Activated T-cell treated with anti-CD3 and anti-CD28 coated beads, Interleukin-2, amount 50 U/mL, for 4 hours (primary cell): ENCODE measurements around the gene SLC22A4. TPM values are rescaled to one million over a fixed set of nuclear protein-coding genes. Genes with fewer than 3 reads are reported as not detected.

ENCODE experiments used
- ATAC-seq, 2 donors: fragments of 200-7000 bp; cut with Tn5 transposase; one replicate each; pipeline ENCODE4 v1.10.0; 2021
- DNase-seq: peaks from one replicate; pipeline ENCODE4 v3.0.0-alpha.2; 2020
- H3K27me3 Mint-ChIP-seq: one replicate; pipeline ENCODE4 v1.8.0; 2021; ENCODE audit warnings: low read depth, mixed read lengths
- H3K36me3 Mint-ChIP-seq: one replicate; pipeline ENCODE4 v1.8.0; 2022; ENCODE audit warnings: mixed read lengths; ENCODE audit not compliant: insufficient read depth
- H3K4me1 Mint-ChIP-seq: one replicate; pipeline ENCODE4 v1.8.0; 2021; ENCODE audit warnings: low read depth, mixed read lengths
- H3K4me3 Mint-ChIP-seq: one replicate; pipeline ENCODE4 v1.8.0; 2021; ENCODE audit warnings: mild to moderate bottlenecking, moderate library complexity, mixed read lengths
- H3K9me3 Mint-ChIP-seq: one replicate; pipeline ENCODE4 v1.8.0; 2021; ENCODE audit warnings: mixed read lengths
- total RNA-seq, 3 donors: library from RNA; stranded (reverse); gene quantifications; one replicate each; pipeline ENCODE4 v1.2.1, GENCODE V29; 2021

SLC22A4 gene
- total RNA-seq, 3 donors from 2014 or later: 1.4 to 2.8 (median 1.8) TPM

- H3K27me3 Mint-ChIP-seq: no peaks in the 10 kb centered on the region
- H3K9me3 Mint-ChIP-seq: no peaks in the 10 kb centered on the region
- H3K36me3 Mint-ChIP-seq: peaks cover 26% of the 10 kb centered on the region
- no peak overlapping the region for H3K4me3 Mint-ChIP-seq
- DNase-seq (no peak), ATAC-seq (no peak)
- H3K4me1 Mint-ChIP-seq: no peaks in the 10 kb centered on the region
These were observed 60.4 kb downstream of the SLC22A4 start for GRCh38 chr5:132354381-132355139.

DNA sequence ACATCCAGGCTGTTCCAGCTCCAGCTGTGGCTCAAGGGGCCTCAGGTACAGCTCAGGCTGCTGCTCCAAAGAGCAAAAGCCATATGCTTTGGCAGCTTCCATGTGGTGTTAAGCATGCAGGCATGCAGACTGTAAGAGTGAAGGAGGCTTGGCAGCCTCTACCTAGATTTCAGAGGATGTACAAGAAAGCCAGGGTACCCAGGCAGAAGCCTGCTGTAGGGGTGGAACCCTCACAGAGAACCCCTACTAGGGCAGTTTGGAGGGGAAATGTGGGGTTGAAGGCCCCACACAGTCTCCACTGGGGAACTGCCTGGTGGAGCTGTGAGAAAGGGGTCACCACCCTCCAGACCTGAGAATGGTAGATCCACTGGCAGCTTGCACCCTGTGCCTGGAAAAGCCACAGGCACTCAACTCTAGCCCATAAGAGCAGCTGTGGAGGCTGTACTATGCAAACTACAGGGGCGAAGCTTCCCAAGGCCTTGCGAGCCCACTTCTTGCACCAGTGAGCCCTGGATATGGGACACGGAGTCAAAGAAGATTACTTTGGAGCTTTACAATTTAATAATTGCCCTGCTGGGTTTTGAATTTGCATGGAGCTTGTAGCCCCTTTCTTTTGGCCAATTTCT is 61.1 kb downstream of the SLC22A4 start:
- Mint-ChIP-seq H3K4me3 (no peak overlapping the region), H3K9me3 (no peaks in the 10 kb centered on the region), H3K4me1 (no peaks in the 10 kb centered on the region)

DNA sequence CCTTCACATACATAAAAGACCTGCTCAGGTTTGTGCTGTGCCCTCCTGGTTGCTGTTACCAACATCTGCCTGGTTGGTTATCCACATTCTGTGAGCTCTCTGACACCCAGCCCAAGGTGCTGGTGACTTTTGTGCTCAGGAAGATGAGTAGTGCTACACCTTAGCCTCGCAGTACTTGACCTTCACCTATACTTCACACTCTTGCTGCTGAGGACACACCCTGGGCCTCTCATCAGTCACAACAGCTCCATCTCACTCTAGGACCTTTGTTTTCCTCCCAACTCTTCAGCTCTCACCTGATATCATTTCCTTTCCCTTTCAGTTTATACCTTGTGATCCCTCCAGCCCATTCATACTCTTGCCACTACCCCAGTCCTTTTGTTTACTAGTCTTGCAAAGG is 64.6 kb downstream of the SLC22A4 start:
- H3K9me3 Mint-ChIP-seq: no peaks in the 10 kb centered on the region

More for the DNA sequence above, 61.1 kb downstream of the SLC22A4 start:
- ATAC-seq (no peak), DNase-seq (no peak)
- Mint-ChIP-seq H3K36me3 (peaks cover 22% of the 10 kb centered on the region), H3K27me3 (no peaks in the 10 kb centered on the region)

DNA sequence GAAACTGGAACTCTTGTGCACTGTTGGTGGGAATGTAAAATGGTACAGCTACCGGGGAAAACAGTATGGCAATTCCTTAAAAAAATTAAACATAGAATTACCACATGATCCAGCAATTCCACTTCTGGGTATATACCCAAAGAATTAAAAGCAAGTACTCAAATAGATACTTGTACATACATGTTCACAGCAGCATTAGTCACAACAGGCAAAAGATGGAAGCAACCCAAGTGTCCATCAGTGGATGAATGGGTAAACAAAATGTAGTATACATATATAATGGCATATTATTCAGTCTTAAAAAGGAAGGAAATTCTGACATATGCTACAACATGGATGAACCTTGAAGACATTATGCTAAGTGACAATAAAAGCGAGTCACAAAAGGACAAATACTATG is 67.9 kb downstream of the SLC22A4 start:
- DNase-seq (no peak), ATAC-seq (no peak)
- peaks cover 18% of the 10 kb centered on the region for H3K36me3 Mint-ChIP-seq
- H3K27me3 Mint-ChIP-seq: no peaks in the 10 kb centered on the region
- H3K4me3 Mint-ChIP-seq: no peak overlapping the region
- H3K9me3 Mint-ChIP-seq: no peaks in the 10 kb centered on the region
- H3K4me1 Mint-ChIP-seq: no peaks in the 10 kb centered on the region

More for the DNA sequence above, 64.6 kb downstream of the SLC22A4 start:
- H3K36me3 Mint-ChIP-seq: peaks cover 22% of the 10 kb centered on the region
- no peak for DNase-seq
- ATAC-seq: no peak
- H3K4me3 Mint-ChIP-seq: no peak overlapping the region
- H3K27me3 Mint-ChIP-seq: no peaks in the 10 kb centered on the region
- H3K4me1 Mint-ChIP-seq: no peaks in the 10 kb centered on the region

DNA sequence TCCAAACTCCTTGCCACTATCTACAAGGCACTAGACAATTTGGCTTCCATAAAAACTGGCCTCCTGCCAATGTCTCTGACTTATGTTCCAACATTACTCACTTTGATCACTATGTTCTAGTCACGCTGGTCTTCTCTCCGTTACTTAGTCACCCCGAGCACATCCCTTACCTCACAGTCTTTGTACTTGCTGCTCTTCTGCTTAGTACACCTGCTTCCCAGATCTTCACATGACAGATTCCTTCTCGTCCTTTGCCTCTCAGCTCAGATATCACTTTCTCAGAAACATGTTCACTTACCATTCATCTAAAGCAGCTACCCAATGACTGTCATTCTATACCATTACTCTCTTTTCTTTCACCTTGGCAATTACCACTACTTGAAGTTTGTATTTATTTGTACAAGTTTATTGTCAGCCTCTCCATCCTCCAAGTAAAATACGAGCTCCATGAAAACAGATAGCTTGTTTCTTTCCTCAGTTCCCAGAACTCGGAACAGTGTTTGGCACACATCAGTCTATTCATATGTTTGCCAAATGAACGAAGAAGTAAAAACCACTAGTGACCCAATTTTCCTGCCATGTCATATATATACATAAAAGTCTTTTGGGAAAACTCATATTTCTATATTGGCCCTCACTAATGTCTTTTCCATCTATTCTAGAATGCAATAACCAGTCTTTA is 69.4 kb downstream of the SLC22A4 start:
- ATAC-seq (peak; percentile 28 to 34), DNase-seq (no peak)
- Mint-ChIP-seq H3K27me3 (no peaks in the 10 kb centered on the region), H3K36me3 (peaks cover 18% of the 10 kb centered on the region), H3K4me3 (no peak overlapping the region), H3K4me1 (no peaks in the 10 kb centered on the region), H3K9me3 (no peaks in the 10 kb centered on the region)

GRCh38 chr5:132364319-132364718 is 70.1 kb downstream of the SLC22A4 start:
- H3K9me3 Mint-ChIP-seq: no peaks in the 10 kb centered on the region
- H3K27me3 Mint-ChIP-seq: no peaks in the 10 kb centered on the region
- ATAC-seq (no peak), DNase-seq (no peak)
- H3K4me3 Mint-ChIP-seq: no peak overlapping the region
- peaks cover 18% of the 10 kb centered on the region for H3K36me3 Mint-ChIP-seq
- peaks cover 4% of the 10 kb centered on the region for H3K4me1 Mint-ChIP-seq

DNA sequence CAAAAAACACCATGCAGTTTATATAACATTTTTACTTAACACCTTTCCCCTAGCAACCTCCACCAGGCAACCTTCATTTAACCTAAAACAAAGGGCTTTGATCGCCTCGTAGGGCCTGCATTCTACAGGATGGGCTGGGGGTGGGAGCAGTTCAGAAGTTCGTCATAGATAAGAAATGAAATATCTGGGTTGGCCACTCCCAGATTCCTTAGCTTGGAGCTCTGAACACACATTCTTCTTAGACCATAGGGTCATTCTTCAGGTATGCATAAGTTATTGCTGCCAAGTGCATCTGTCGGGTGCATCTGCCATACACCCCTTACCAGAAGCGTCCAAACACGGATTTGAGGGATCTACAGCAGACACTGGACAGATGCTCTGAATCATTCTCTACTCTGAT is 71.0 kb downstream of the SLC22A4 start:
- peaks cover 16% of the 10 kb centered on the region for H3K36me3 Mint-ChIP-seq
- no peak overlapping the region for H3K4me3 Mint-ChIP-seq
- no peaks in the 10 kb centered on the region for H3K27me3 Mint-ChIP-seq
- DNase-seq (no peak), ATAC-seq (no peak)
- H3K4me1 Mint-ChIP-seq: peaks cover 5% of the 10 kb centered on the region
- no peaks in the 10 kb centered on the region for H3K9me3 Mint-ChIP-seq

GRCh38 chr5:132368186-132368585 is 74.0 kb downstream of the SLC22A4 start:
- H3K4me3 Mint-ChIP-seq: no peak overlapping the region
- H3K9me3 Mint-ChIP-seq: no peaks in the 10 kb centered on the region

DNA sequence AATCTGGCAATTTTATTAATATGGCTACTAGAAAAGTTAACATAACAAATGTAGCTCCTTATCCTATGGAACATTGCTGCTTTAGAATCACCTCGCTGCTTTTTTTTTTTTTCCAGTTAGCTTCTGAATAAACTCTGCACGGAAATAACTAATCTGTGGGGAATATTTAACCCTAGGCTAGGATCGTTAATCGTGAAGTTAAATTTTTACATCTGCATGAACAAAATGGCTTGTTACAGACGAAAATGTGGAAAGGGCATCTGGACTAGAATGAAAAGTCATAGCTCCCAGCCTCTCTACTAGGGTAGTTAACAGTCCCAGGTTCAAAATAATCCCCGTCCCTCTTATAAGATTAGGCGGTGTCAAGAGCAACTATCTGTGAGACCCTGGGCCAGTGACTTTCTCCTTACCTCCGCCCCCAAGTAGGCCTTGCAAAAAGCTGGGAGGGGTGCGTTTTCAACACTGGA is 74.8 kb downstream of the SLC22A4 start:
- Mint-ChIP-seq H3K9me3 (no peaks in the 10 kb centered on the region), H3K4me1 (peaks cover 28% of the 10 kb centered on the region), H3K27me3 (no peaks in the 10 kb centered on the region), H3K36me3 (peaks cover 4% of the 10 kb centered on the region), H3K4me3 (peak overlapping the region; percentile 73)
- ATAC-seq: no peak
- no peak for DNase-seq

More at GRCh38 chr5:132368186-132368585, 74.0 kb downstream of the SLC22A4 start:
- Mint-ChIP-seq H3K27me3 (no peaks in the 10 kb centered on the region), H3K4me1 (peaks cover 28% of the 10 kb centered on the region), H3K36me3 (peaks cover 11% of the 10 kb centered on the region)
- DNase-seq (no peak), ATAC-seq (no peak)

DNA sequence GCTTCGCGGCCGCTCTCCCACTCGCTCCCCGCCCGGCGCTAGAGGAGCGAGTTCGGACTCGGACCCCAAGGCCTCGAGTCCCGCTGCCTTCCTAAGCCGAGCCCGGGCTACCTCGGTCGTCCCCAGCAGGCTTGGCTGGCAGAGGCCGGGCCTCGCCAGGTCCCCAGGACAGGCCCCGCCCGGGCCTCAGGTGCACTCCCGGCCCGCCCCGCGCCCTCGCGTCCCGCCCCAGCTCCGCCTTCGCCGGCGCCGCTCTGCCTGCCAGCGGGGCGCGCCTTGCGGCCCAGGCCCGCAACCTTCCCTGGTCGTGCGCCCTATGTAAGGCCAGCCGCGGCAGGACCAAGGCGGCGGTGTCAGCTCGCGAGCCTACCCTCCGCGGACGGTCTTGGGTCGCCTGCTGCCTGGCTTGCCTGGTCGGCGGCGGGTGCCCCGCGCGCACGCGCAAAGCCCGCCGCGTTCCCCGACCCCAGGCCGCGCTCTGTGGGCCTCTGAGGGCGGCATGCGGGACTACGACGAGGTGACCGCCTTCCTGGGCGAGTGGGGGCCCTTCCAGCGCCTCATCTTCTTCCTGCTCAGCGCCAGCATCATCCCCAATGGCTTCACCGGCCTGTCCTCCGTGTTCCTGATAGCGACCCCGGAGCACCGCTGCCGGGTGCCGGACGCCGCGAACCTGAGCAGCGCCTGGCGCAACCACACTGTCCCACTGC is 75.4 kb downstream of the SLC22A4 start, which contains the start of gene SLC22A5:
Gene SLC22A5 (plus strand): TSS at position 237 of the 707 bp plus-strand sequence. CDS start 263 bp downstream, at position 500.
- no peaks in the 10 kb centered on the region for H3K27me3 Mint-ChIP-seq
- ATAC-seq: peak; percentile 95 to 96
- peak within 1 kb of the TSS; percentile 73 for H3K4me3 Mint-ChIP-seq
- H3K36me3 Mint-ChIP-seq: peaks cover under 1% of the 10 kb centered on the region
- H3K4me1 Mint-ChIP-seq: peaks cover 28% of the 10 kb centered on the region
- H3K9me3 Mint-ChIP-seq: no peaks in the 10 kb centered on the region
- peak; percentile 61 for DNase-seq

- ATAC-seq (no peak), DNase-seq (no peak)
- Mint-ChIP-seq H3K27me3 (no peaks in the 10 kb centered on the region), H3K9me3 (no peaks in the 10 kb centered on the region), H3K4me3 (peak overlapping the region; percentile 73), H3K36me3 (no peaks in the 10 kb centered on the region), H3K4me1 (peaks cover 28% of the 10 kb centered on the region)
These were observed 76.2 kb downstream of the SLC22A4 start for GRCh38 chr5:132370181-132370970.

DNA sequence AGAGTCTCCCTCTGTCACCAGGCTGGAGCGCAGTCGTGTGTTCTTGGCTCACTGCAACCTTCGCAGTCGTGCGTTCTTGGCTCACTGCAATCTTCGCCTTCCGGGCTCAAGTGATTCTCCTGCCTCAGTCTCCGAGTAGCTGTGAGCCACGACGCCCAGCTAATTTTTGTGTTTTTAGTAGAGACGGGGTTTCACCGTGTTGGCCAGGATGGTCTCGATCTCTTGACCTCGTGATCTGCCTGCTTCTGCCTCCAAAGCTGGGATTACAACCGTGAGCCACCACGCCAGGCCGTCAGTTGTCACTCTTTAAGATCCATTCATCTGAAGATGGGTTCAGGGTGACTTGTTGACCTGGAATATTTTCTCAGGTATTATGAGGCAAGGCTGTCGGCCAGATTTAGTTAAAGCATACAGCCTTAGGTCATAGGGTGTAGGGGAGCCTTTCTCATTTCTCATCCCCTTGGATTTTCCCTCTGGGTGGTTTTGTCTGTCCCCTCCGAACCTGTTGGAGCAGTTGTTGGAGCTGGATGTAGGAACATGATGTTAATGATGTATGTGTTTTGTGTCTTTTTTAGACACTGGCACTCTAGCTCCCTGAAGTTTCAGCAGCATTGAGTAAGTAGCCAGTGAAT is 76.9 kb downstream of the SLC22A4 start:
- Mint-ChIP-seq H3K36me3 (no peaks in the 10 kb centered on the region), H3K4me1 (peaks cover 28% of the 10 kb centered on the region), H3K4me3 (peak overlapping the region; percentile 73), H3K9me3 (no peaks in the 10 kb centered on the region), H3K27me3 (no peaks in the 10 kb centered on the region)
- ATAC-seq: no peak
- DNase-seq: no peak

- Mint-ChIP-seq H3K4me3 (peak overlapping the region; percentile 73), H3K36me3 (no peaks in the 10 kb centered on the region), H3K27me3 (no peaks in the 10 kb centered on the region), H3K4me1 (peaks cover 28% of the 10 kb centered on the region), H3K9me3 (no peaks in the 10 kb centered on the region)
- DNase-seq (no peak), ATAC-seq (no peak)
These were observed 77.4 kb downstream of the SLC22A4 start for GRCh38 chr5:132371603-132371994.
